Adrenal gland (tissue), 5 donors: ENCODE results near the gene ZFAND4.

Experiments used
- CTCF ChIP-seq, 6 experiments: fragments of 450-650 bp in 4 of 6; fragments of 200-600 bp in 2 of 6; sonication (generic) in 1 of 6; IDR thresholded peaks; 1 replicate in 5 of 6; 2 replicates in 1 of 6; pipeline versions ENCODE4 v1.5.1 to v1.8.0; 2016 to 2021; ENCODE audit warnings: antibody characterized with exemption in 6 of 6, mild to moderate bottlenecking in 2 of 6, moderate library complexity in 1 of 6
- POLR2A ChIP-seq, 2 donors: fragments of 450-650 bp; IDR thresholded peaks; one replicate each; pipeline ENCODE4 v1.6.1; 2017; ENCODE audit warnings: antibody characterized with exemption in 2 of 2, mild to moderate bottlenecking in 2 of 2, moderate library complexity in 1 of 2
- donor health status: DM: no; HTN: no; CAD: no.

DNA sequence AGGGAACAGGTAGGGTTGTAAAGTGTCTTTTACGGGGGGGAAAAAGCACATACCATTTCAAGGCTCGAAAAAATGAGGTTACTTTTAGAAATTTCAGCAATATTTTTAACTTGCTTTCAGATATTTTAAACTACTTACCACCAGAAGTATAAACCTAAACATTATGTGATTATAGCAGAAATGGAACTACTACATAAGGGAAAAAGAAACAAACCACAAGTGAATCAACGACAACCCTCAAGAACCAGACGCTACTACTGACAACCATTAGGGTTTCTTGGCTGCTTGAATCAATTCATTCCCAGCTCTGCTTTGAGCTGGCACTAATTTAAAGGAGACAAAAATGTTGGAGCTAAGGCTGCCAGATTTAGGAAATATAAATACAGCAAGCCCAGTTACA is 80.1 kb downstream of the ZFAND4 start:
- TF ChIP-seq CTCF (IDR thresholded peaks at IDR 0.05): no peak
- TF ChIP-seq POLR2A (IDR thresholded peaks at IDR 0.05): no peak
